Measurements from ENCODE around the gene KCNT2. TPM values are rescaled to one million over a fixed set of nuclear protein-coding genes. Genes with fewer than 3 reads are reported as not detected.

The KCNT2 gene
- total and polyA plus RNA-seq, 10 donors: 0.04 to 1.2 (median 0.99) TPM

DNA sequence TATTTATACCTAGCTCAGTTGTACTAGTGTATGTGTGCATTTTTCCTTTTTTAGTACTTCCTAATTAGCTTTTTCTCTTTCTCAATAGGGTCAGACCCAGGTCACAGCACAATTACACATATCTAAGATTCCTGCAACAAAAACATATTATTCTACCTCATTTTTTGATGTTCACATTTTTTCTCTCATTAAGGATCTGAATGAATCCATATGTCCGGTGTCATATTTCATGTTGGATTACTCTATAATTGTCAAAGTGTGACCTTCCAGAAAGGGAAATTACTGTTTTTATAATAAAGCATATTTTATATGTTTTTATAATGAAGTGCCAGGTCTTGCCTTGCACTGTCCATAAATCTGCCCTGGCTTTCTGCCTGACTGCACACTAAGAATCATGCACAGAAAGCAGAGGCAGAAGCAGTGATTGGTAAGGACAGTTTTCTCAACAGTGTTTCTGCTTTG lies 143.7 kb downstream of the KCNT2 start:
- Histone ChIP-seq H3K27me3 (replicated peaks in 1 of 7) (no peaks in the 10 kb centered on the region), H3K36me3 (no peaks in the 10 kb centered on the region), H3K27ac (no peak overlapping the region), H3K9me3 (no peaks in the 10 kb centered on the region), H3K4me3 (no peak overlapping the region), H3K4me1 (no peaks in the 10 kb centered on the region)
- TF ChIP-seq POLR2AphosphoS5 (IDR thresholded peaks at IDR 0.05) (no peak), POLR2A (IDR thresholded peaks at IDR 0.05) (no peak)
- TF ChIP-seq, protein P1, sequence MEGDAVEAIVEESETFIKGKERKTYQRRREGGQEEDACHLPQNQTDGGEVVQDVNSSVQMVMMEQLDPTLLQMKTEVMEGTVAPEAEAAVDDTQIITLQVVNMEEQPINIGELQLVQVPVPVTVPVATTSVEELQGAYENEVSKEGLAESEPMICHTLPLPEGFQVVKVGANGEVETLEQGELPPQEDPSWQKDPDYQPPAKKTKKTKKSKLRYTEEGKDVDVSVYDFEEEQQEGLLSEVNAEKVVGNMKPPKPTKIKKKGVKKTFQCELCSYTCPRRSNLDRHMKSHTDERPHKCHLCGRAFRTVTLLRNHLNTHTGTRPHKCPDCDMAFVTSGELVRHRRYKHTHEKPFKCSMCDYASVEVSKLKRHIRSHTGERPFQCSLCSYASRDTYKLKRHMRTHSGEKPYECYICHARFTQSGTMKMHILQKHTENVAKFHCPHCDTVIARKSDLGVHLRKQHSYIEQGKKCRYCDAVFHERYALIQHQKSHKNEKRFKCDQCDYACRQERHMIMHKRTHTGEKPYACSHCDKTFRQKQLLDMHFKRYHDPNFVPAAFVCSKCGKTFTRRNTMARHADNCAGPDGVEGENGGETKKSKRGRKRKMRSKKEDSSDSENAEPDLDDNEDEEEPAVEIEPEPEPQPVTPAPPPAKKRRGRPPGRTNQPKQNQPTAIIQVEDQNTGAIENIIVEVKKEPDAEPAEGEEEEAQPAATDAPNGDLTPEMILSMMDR (IDR thresholded peaks at IDR 0.05 in 8 of 11, conservative IDR thresholded peaks at IDR 0.05 in 3 of 11): no peak
- no peak for DNase-seq
- intact Hi-C loops (cut with DNase I; ENCODE audit: low total_unique reads): no loop called here
- 83 to 98% (median 85%) methylated on average over 1 of the region's 1 CpG for WGBS, 5 donors

DNA sequence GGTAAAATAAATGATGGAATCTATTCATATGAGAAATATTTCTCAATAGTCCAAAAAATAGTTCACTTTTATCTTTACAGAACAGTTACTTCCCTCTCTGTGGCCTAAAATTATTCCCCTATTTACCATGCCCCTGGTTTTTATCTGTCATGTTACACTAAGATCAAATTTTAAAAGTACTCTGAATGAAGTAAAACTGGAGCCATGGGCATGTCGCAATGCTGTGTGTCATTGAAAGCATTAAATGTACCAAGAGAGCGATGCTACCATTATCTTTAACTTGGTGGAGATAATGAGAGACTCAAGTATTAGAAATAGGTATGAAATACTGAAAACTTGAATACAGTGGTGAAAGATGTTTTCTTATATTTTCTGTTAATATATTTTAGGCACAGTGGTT lies 146.2 kb downstream of the KCNT2 start:
- no peak for DNase-seq
- 87 to 97% (median 92%) methylated on average over 2 of the region's 2 CpGs for WGBS, 5 donors
- no peaks in the 10 kb centered on the region for H3K36me3 ChIP-seq
- H3K4me3 ChIP-seq: no peak overlapping the region
- H3K27ac ChIP-seq: no peak overlapping the region
- H3K9me3 ChIP-seq: no peaks in the 10 kb centered on the region
- TF ChIP-seq, protein P1 (IDR thresholded peaks at IDR 0.05 in 8 of 11, conservative IDR thresholded peaks at IDR 0.05 in 3 of 11): no peak
- TF ChIP-seq POLR2AphosphoS5 (IDR thresholded peaks at IDR 0.05) (no peak), POLR2A (IDR thresholded peaks at IDR 0.05) (no peak)
- H3K4me1 ChIP-seq: no peaks in the 10 kb centered on the region
- no peaks in the 10 kb centered on the region for H3K27me3 ChIP-seq (replicated peaks in 1 of 7)
- intact Hi-C loops (cut with DNase I; ENCODE audit: low total_unique reads): no loop called here

DNA sequence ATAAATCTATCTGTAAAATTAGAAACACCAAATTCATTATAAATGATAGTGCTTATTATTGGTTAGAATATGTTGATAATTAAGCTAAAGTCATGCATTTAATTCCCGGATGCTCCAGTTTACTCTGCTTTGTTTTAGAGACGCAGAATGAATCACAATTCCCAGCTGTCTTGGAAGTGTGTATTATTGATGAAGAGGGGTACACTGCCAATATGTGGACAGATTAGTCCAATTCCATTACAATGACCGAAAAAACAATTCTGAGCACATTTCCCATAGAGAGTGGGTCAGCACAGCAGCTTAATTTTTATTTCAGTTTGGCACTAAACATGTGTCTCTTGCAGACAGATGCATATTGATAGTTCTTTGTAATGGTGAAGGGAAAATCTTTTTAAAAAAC lies 146.7 kb downstream of the KCNT2 start:
- no peaks in the 10 kb centered on the region for H3K4me1 ChIP-seq
- no peaks in the 10 kb centered on the region for H3K36me3 ChIP-seq
- H3K27me3 ChIP-seq (replicated peaks in 1 of 7): no peaks in the 10 kb centered on the region
- DNase-seq: no peak
- no peak overlapping the region for H3K4me3 ChIP-seq
- intact Hi-C loops (cut with DNase I; ENCODE audit: low total_unique reads): no loop called here
- H3K27ac ChIP-seq: no peak overlapping the region
- no peaks in the 10 kb centered on the region for H3K9me3 ChIP-seq
- TF ChIP-seq POLR2A (IDR thresholded peaks at IDR 0.05) (no peak), POLR2AphosphoS5 (IDR thresholded peaks at IDR 0.05) (no peak)
- TF ChIP-seq, protein P1 (IDR thresholded peaks at IDR 0.05 in 8 of 11, conservative IDR thresholded peaks at IDR 0.05 in 3 of 11): no peak
- 85 to 96% (median 88%) methylated on average over 3 of the region's 3 CpGs for WGBS, 5 donors

DNA sequence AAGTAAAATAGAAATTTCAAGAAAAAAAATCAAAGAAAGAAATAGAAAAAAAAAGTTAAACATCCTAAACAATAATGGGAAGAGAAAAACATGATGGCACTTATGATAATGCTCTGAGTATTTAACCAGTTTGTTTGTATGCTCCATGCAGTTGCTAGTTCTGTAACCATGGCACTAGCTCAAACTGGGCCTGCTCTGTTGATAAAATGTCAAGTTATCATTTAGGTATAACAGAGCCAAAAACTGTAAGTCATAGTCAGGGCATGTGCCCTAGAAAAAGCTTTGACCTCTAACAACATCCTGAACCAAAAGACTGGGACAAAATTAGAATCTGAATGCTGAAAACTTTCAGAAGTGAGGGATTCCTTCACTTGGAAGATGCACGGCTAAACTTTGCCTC lies 148.9 kb downstream of the KCNT2 start:
- DNase-seq: no peak
- TF ChIP-seq POLR2AphosphoS5 (IDR thresholded peaks at IDR 0.05): no peak
- TF ChIP-seq, protein P1 (IDR thresholded peaks at IDR 0.05 in 8 of 11, conservative IDR thresholded peaks at IDR 0.05 in 3 of 11): no peak
- TF ChIP-seq POLR2A (IDR thresholded peaks at IDR 0.05): no peak
- 81 to 100% (median 83%) methylated on average over 1 of the region's 1 CpG for WGBS, 5 donors
- H3K36me3 ChIP-seq: no peaks in the 10 kb centered on the region
- intact Hi-C loops (cut with DNase I; ENCODE audit: low total_unique reads): no loop called here
- no peak overlapping the region for H3K27ac ChIP-seq
- H3K4me3 ChIP-seq: no peak overlapping the region
- H3K4me1 ChIP-seq: no peaks in the 10 kb centered on the region
- no peaks in the 10 kb centered on the region for H3K27me3 ChIP-seq (replicated peaks in 1 of 7)
- no peaks in the 10 kb centered on the region for H3K9me3 ChIP-seq

Data from spleen (tissue), 11 donors.